ENCODE data around the gene MRPS15. TPM values are rescaled to one million over a fixed set of nuclear protein-coding genes. Genes with fewer than 3 reads are reported as not detected.
"Not testable (repeated sequence)": the region's sequence is repeated elsewhere in the genome, so short reads cannot be mapped to it uniquely, and the experiment has no call there.

MRPS15 gene
- total and polyA plus RNA-seq, 9 donors: 30.9 to 83.5 (median 38.0) TPM

GRCh38 chr1:36481091-36481490 is 16.9 kb upstream of the MRPS15 start:
- no peaks in the 10 kb centered on the region for H3K27me3 ChIP-seq
- H3K4me1 ChIP-seq (ENCODE audit: insufficient read depth): no peaks in the 10 kb centered on the region
- TF ChIP-seq CTCF (IDR thresholded peaks at IDR 0.05) (no peak), POLR2A (IDR thresholded peaks at IDR 0.05) (no peak), EP300 (IDR thresholded peaks at IDR 0.05) (no peak)
- intact Hi-C loops (cut with DNase I): no loop called here
- H3K36me3 ChIP-seq: no peaks in the 10 kb centered on the region
- no peak overlapping the region for H3K27ac ChIP-seq
- peak in 1 of 5 donors; percentile 14 for DNase-seq
- H3K9me3 ChIP-seq: no peaks in the 10 kb centered on the region
- no peak overlapping the region for H3K4me3 ChIP-seq
- WGBS, 3 donors: 80 to 82% (median 81%) methylated on average over 6 of the region's 6 CpGs

GRCh38 chr1:36480161-36480560 is 16.0 kb upstream of the MRPS15 start:
- 77 to 85% (median 85%) methylated on average over 2 of the region's 2 CpGs for WGBS, 3 donors
- intact Hi-C loops (cut with DNase I): no loop called here

GRCh38 chr1:36479505-36480051 is 15.4 kb upstream of the MRPS15 start:
- intact Hi-C loops (cut with DNase I): no loop called here
- no peak for TF ChIP-seq CTCF (IDR thresholded peaks at IDR 0.05)
- no peak for TF ChIP-seq POLR2A (IDR thresholded peaks at IDR 0.05)
- TF ChIP-seq EP300 (IDR thresholded peaks at IDR 0.05): no peak
- WGBS, 3 donors: 79 to 88% (median 82%) methylated on average over 2 of the region's 2 CpGs
- Histone ChIP-seq H3K27ac (no peak overlapping the region), H3K36me3 (no peaks in the 10 kb centered on the region), H3K27me3 (no peaks in the 10 kb centered on the region), H3K4me1 (ENCODE audit: insufficient read depth) (no peaks in the 10 kb centered on the region), H3K9me3 (no peaks in the 10 kb centered on the region), H3K4me3 (no peak overlapping the region)
- no peak for DNase-seq

More at GRCh38 chr1:36480161-36480560, 16.0 kb upstream of the MRPS15 start:
- Histone ChIP-seq H3K27ac (no peak overlapping the region), H3K9me3 (no peaks in the 10 kb centered on the region), H3K36me3 (no peaks in the 10 kb centered on the region), H3K27me3 (no peaks in the 10 kb centered on the region), H3K4me3 (no peak overlapping the region), H3K4me1 (ENCODE audit: insufficient read depth) (no peaks in the 10 kb centered on the region)
- TF ChIP-seq EP300 (IDR thresholded peaks at IDR 0.05) (no peak), POLR2A (IDR thresholded peaks at IDR 0.05) (no peak), CTCF (IDR thresholded peaks at IDR 0.05) (no peak)
- DNase-seq: peak in 1 of 5 donors; percentile 4

- not testable (repeated sequence) for H3K27me3 ChIP-seq
- 82 to 88% (median 85%) methylated on average over 13 of the region's 13 CpGs for WGBS, 3 donors
Measured at GRCh38 chr1:36477615-36478014, 13.4 kb upstream of the MRPS15 start.

GRCh38 chr1:36476945-36477344 is 12.8 kb upstream of the MRPS15 start:
- no peak overlapping the region for H3K27ac ChIP-seq
- TF ChIP-seq EP300 (IDR thresholded peaks at IDR 0.05) (no peak), CTCF (IDR thresholded peaks at IDR 0.05) (no peak), POLR2A (IDR thresholded peaks at IDR 0.05) (no peak)
- intact Hi-C loops (cut with DNase I): no loop called here
- H3K36me3 ChIP-seq: no peaks in the 10 kb centered on the region
- 55 to 64% (median 60%) methylated on average over 5 of the region's 5 CpGs for WGBS, 3 donors
- H3K9me3 ChIP-seq: no peaks in the 10 kb centered on the region
- H3K4me1 ChIP-seq (ENCODE audit: insufficient read depth): no peaks in the 10 kb centered on the region
- no peak for DNase-seq
- no peaks in the 10 kb centered on the region for H3K27me3 ChIP-seq
- no peak overlapping the region for H3K4me3 ChIP-seq

More at GRCh38 chr1:36477615-36478014, 13.4 kb upstream of the MRPS15 start:
- intact Hi-C loops (cut with DNase I); H3K27ac ChIP-seq; DNase-seq; H3K36me3 ChIP-seq; H3K4me1 ChIP-seq (ENCODE audit: insufficient read depth); H3K9me3 ChIP-seq; H3K4me3 ChIP-seq: not testable (repeated sequence)
